ENCODE measurements around the gene TOR1AIP2.

Gene TOR1AIP2

GRCh38 chr1:179800481-179800880 is 77.1 kb downstream of the TOR1AIP2 start:
- no peak overlapping the region for H3K4me3 ChIP-seq (ENCODE audit: low read length)
- H3K9me3 ChIP-seq (ENCODE audit: insufficient read depth, low read depth, low read length), result no peaks in the 10 kb centered on the region
- H3K9ac ChIP-seq (ENCODE audit: low read depth, low read length), result no peak overlapping the region
- no peaks in the 10 kb centered on the region for H3K27me3 ChIP-seq (ENCODE audit: insufficient read depth, low read length)
- H3K4me1 ChIP-seq (ENCODE audit: insufficient read depth, low read length), result no peaks in the 10 kb centered on the region
- H3K36me3 ChIP-seq (ENCODE audit: insufficient read depth, low read depth, low read length), result no peaks in the 10 kb centered on the region
- no peak overlapping the region for H3K27ac ChIP-seq (ENCODE audit: low read length)

- Histone ChIP-seq H3K27ac (ENCODE audit: low read length) (no peak overlapping the region), H3K9ac (ENCODE audit: low read depth, low read length) (no peak overlapping the region), H3K27me3 (ENCODE audit: insufficient read depth, low read length) (no peaks in the 10 kb centered on the region), H3K4me3 (ENCODE audit: low read length) (no peak overlapping the region), H3K36me3 (ENCODE audit: insufficient read depth, low read depth, low read length) (no peaks in the 10 kb centered on the region), H3K9me3 (ENCODE audit: insufficient read depth, low read depth, low read length) (no peaks in the 10 kb centered on the region), H3K4me1 (ENCODE audit: insufficient read depth, low read length) (no peaks in the 10 kb centered on the region)
These were observed 78.6 kb downstream of the TOR1AIP2 start for GRCh38 chr1:179798864-179799516.

DNA sequence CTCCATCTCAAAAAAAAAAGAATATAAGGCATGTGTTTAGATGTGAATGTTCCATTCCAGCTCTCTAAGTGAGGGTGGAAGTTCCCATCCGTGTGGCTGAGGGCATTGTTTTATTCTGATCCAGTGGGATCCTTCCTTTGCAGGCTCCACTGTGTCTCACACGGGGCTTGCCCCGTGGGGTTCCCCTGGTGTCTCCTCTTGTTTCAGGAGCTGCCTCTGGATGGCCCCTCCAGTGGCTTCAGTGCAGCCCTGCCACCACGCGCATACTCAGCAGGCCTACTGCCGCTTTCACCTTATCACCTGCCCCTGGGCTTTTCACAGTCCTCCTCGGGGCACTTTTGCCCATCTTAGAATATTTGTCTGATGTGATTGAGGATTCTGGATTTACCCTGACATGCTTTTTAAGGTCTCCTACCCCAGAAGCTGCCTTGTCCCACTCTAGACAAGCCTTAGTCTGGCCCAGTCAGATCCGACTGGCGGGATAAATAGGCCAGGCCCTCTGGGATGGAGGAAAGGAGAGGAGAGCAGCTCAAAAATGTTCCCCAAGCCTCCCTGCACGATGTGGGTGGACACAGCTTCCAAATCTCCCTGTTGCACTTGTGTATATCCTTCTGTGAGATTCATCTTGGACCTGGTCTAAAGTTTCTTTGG is 79.3 kb downstream of the TOR1AIP2 start:
- no peaks in the 10 kb centered on the region for H3K9me3 ChIP-seq (ENCODE audit: insufficient read depth, low read depth, low read length)
- H3K4me1 ChIP-seq (ENCODE audit: insufficient read depth, low read length), result no peaks in the 10 kb centered on the region
- H3K27ac ChIP-seq (ENCODE audit: low read length), result no peak overlapping the region
- H3K9ac ChIP-seq (ENCODE audit: low read depth, low read length), result no peak overlapping the region
- no peaks in the 10 kb centered on the region for H3K27me3 ChIP-seq (ENCODE audit: insufficient read depth, low read length)
- H3K4me3 ChIP-seq (ENCODE audit: low read length), result no peak overlapping the region
- H3K36me3 ChIP-seq (ENCODE audit: insufficient read depth, low read depth, low read length), result no peaks in the 10 kb centered on the region

DNA sequence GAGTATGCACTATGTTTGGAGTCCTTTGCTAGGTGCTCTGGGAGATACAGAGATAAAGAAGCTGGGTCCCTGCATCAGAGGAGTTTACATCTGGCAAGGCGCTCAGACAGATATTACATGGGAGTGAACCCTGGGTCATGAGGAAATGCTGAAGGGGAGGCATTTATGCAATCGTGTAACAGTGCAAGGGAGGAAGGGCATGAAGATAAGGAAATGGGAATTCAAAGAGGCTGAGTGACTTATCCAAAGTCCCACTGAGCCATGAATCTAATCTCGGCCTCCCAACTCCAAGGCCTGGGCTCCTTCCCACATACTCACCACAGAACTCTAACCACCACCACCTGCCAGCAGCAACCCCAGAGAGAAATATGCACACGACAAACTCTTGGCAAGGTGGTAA is 82.9 kb downstream of the TOR1AIP2 start:
- Histone ChIP-seq H3K4me3 (ENCODE audit: low read length) (no peak overlapping the region), H3K9me3 (ENCODE audit: insufficient read depth, low read depth, low read length) (no peaks in the 10 kb centered on the region), H3K27ac (ENCODE audit: low read length) (no peak overlapping the region)

DNA sequence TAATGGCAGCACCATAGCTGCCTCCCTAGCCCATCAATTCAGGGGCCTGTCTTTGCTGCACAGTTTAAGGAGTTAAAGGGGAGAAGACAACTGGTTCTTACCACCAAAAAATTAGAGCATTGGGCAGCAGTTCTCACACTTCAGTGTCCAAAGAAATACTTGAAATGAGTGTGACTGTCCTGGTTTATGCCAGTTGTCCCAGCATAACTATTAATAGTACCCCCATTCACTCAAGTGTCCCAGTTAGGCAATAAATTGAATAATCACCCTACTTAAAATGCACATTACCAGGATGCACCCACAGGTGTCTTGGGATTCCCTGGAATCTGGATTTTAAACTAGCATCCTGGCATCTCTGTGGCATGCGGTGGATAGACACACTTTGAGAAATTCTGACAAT is 83.5 kb downstream of the TOR1AIP2 start:
- H3K27ac ChIP-seq (ENCODE audit: low read length), result no peak overlapping the region
- no peaks in the 10 kb centered on the region for H3K27me3 ChIP-seq (ENCODE audit: insufficient read depth, low read length)
- no peak overlapping the region for H3K4me3 ChIP-seq (ENCODE audit: low read length)
- H3K9me3 ChIP-seq (ENCODE audit: insufficient read depth, low read depth, low read length), result no peaks in the 10 kb centered on the region
- H3K9ac ChIP-seq (ENCODE audit: low read depth, low read length), result no peak overlapping the region
- no peaks in the 10 kb centered on the region for H3K36me3 ChIP-seq (ENCODE audit: insufficient read depth, low read depth, low read length)
- no peaks in the 10 kb centered on the region for H3K4me1 ChIP-seq (ENCODE audit: insufficient read depth, low read length)

More for the DNA sequence above, 82.9 kb downstream of the TOR1AIP2 start:
- H3K36me3 ChIP-seq (ENCODE audit: insufficient read depth, low read depth, low read length), result no peaks in the 10 kb centered on the region
- no peaks in the 10 kb centered on the region for H3K4me1 ChIP-seq (ENCODE audit: insufficient read depth, low read length)
- no peaks in the 10 kb centered on the region for H3K27me3 ChIP-seq (ENCODE audit: insufficient read depth, low read length)
- no peak overlapping the region for H3K9ac ChIP-seq (ENCODE audit: low read depth, low read length)

- H3K9ac ChIP-seq (ENCODE audit: low read depth, low read length), result no peak overlapping the region
- H3K27me3 ChIP-seq (ENCODE audit: insufficient read depth, low read length), result no peaks in the 10 kb centered on the region
- H3K9me3 ChIP-seq (ENCODE audit: insufficient read depth, low read depth, low read length), result no peaks in the 10 kb centered on the region
- H3K36me3 ChIP-seq (ENCODE audit: insufficient read depth, low read depth, low read length), result no peaks in the 10 kb centered on the region
- no peak overlapping the region for H3K27ac ChIP-seq (ENCODE audit: low read length)
- peaks cover 6% of the 10 kb centered on the region; the same call in 1 of the 2 replicates for H3K4me1 ChIP-seq (ENCODE audit: insufficient read depth, low read length)
- no peak overlapping the region for H3K4me3 ChIP-seq (ENCODE audit: low read length)
These were observed 84.3 kb downstream of the TOR1AIP2 start for GRCh38 chr1:179793281-179793680.
